IPS DF 4.7 (cell line): ENCODE results near the gene TSPAN18.

Experiments used
- DNase-seq: peaks from one replicate; pipeline ENCODE4 v3.0.0-alpha.2; 2013; ENCODE audit warnings: low spot score; ENCODE audit errors: extremely low read depth

Gene TSPAN18

GRCh38 chr11:44726283-44727113, at the start of gene TSPAN18:
TSPAN18 (plus strand) TSS chr11:44726962; CDS start chr11:44906417, 179,455 bp downstream.
- DNase-seq: no peak

- no peak for DNase-seq
These were observed 45.7 kb upstream of the TSPAN18 start for GRCh38 chr11:44680982-44681597.

GRCh38 chr11:44681698-44682097, 45.1 kb upstream of the TSPAN18 start:
- DNase-seq: no peak

- DNase-seq: no peak
These were observed 41.9 kb upstream of the TSPAN18 start for GRCh38 chr11:44684859-44685281.

GRCh38 chr11:44687388-44687787, 39.4 kb upstream of the TSPAN18 start:
- DNase-seq: no peak

GRCh38 chr11:44689265-44689664, 37.5 kb upstream of the TSPAN18 start:
- no peak for DNase-seq

GRCh38 chr11:44690651-44691050, 36.1 kb upstream of the TSPAN18 start:
- DNase-seq: no peak

- DNase-seq: no peak
These were observed 34.3 kb upstream of the TSPAN18 start for GRCh38 chr11:44692460-44692859.

GRCh38 chr11:44693654-44694119, 33.1 kb upstream of the TSPAN18 start:
- no peak for DNase-seq

- no peak for DNase-seq
These were observed 32.3 kb upstream of the TSPAN18 start for GRCh38 chr11:44694443-44694842.

- no peak for DNase-seq
These were observed 31.5 kb upstream of the TSPAN18 start for GRCh38 chr11:44695169-44695833.

GRCh38 chr11:44698252-44698912, 28.4 kb upstream of the TSPAN18 start:
- no peak for DNase-seq

GRCh38 chr11:44699497-44700408, 27.0 kb upstream of the TSPAN18 start:
- DNase-seq: no peak

GRCh38 chr11:44701276-44701675, 25.5 kb upstream of the TSPAN18 start:
- DNase-seq: no peak

GRCh38 chr11:44702889-44703288, 23.9 kb upstream of the TSPAN18 start:
- DNase-seq: no peak

GRCh38 chr11:44707094-44707493, 19.7 kb upstream of the TSPAN18 start:
- DNase-seq: no peak

GRCh38 chr11:44708009-44708408, 18.8 kb upstream of the TSPAN18 start:
- DNase-seq: no peak

GRCh38 chr11:44708523-44709280, 18.1 kb upstream of the TSPAN18 start:
- DNase-seq: no peak

GRCh38 chr11:44709281-44709562, 17.5 kb upstream of the TSPAN18 start:
- DNase-seq: no peak

- no peak for DNase-seq
These were observed 16.8 kb upstream of the TSPAN18 start for GRCh38 chr11:44709966-44710365.
